ENCODE measurements around the gene PIK3R2.

Gene PIK3R2

GRCh38 chr19:18171605-18172327 lies 18.8 kb downstream of the PIK3R2 start:
- no peak for DNase-seq (ENCODE audit: low read depth in 2 of 2, low spot score in 1 of 2)

GRCh38 chr19:18172331-18173053 lies 19.5 kb downstream of the PIK3R2 start:
- DNase-seq (ENCODE audit: low read depth in 2 of 2, low spot score in 1 of 2), result no peak

- no peak for DNase-seq (ENCODE audit: low read depth in 2 of 2, low spot score in 1 of 2)
These were observed 20.1 kb downstream of the PIK3R2 start for GRCh38 chr19:18173054-18173571.

- DNase-seq (ENCODE audit: low read depth in 2 of 2, low spot score in 1 of 2), result peak in 1 of 2 donors; percentile 28
These were observed 20.8 kb downstream of the PIK3R2 start, which contains the start of gene IFI30 for GRCh38 chr19:18173572-18174288. Gene IFI30 (plus strand): TSS chr19:18173813. CDS start chr19:18173842, 29 bp downstream.

GRCh38 chr19:18174983-18175382 lies 22.0 kb downstream of the PIK3R2 start:
- no peak for DNase-seq (ENCODE audit: low read depth in 2 of 2, low spot score in 1 of 2)

- no peak for DNase-seq (ENCODE audit: low read depth in 2 of 2, low spot score in 1 of 2)
These were observed 23.7 kb downstream of the PIK3R2 start for GRCh38 chr19:18176367-18177310.

- DNase-seq (ENCODE audit: low read depth in 2 of 2, low spot score in 1 of 2), result no peak
These were observed 27.0 kb downstream of the PIK3R2 start for GRCh38 chr19:18179957-18180356.

GRCh38 chr19:18183529-18183928 lies 30.6 kb downstream of the PIK3R2 start:
- no peak for DNase-seq (ENCODE audit: low read depth in 2 of 2, low spot score in 1 of 2)

- DNase-seq (ENCODE audit: low read depth in 2 of 2, low spot score in 1 of 2), result no peak
These were observed 32.6 kb downstream of the PIK3R2 start for GRCh38 chr19:18185538-18185937.

- no peak for DNase-seq (ENCODE audit: low read depth in 2 of 2, low spot score in 1 of 2)
These were observed 37.3 kb downstream of the PIK3R2 start for GRCh38 chr19:18190278-18190677.

- DNase-seq (ENCODE audit: low read depth in 2 of 2, low spot score in 1 of 2), result no peak
These were observed 38.7 kb downstream of the PIK3R2 start for GRCh38 chr19:18191640-18192062.

- DNase-seq (ENCODE audit: low read depth in 2 of 2, low spot score in 1 of 2), result peak; percentile 93 to 97
These were observed 39.9 kb downstream of the PIK3R2 start, which contains the start of gene MPV17L2 for GRCh38 chr19:18192673-18193387. Gene MPV17L2 (plus strand): TSS chr19:18193218. CDS start chr19:18193282, 64 bp downstream.

GRCh38 chr19:18193388-18194180 lies 40.6 kb downstream of the PIK3R2 start:
- no peak for DNase-seq (ENCODE audit: low read depth in 2 of 2, low spot score in 1 of 2)

- DNase-seq (ENCODE audit: low read depth in 2 of 2, low spot score in 1 of 2), result no peak
These were observed 41.2 kb downstream of the PIK3R2 start for GRCh38 chr19:18194181-18194530.

GRCh38 chr19:18194554-18195238 lies 41.7 kb downstream of the PIK3R2 start:
- no peak for DNase-seq (ENCODE audit: low read depth in 2 of 2, low spot score in 1 of 2)

- no peak for DNase-seq (ENCODE audit: low read depth in 2 of 2, low spot score in 1 of 2)
These were observed 43.5 kb downstream of the PIK3R2 start for GRCh38 chr19:18196511-18196845.

GRCh38 chr19:18197306-18197705 lies 44.3 kb downstream of the PIK3R2 start:
- no peak for DNase-seq (ENCODE audit: low read depth in 2 of 2, low spot score in 1 of 2)

GRCh38 chr19:18197941-18198340 lies 45.0 kb downstream of the PIK3R2 start:
- DNase-seq (ENCODE audit: low read depth in 2 of 2, low spot score in 1 of 2), result no peak

- DNase-seq (ENCODE audit: low read depth in 2 of 2, low spot score in 1 of 2), result no peak
These were observed 45.4 kb downstream of the PIK3R2 start for GRCh38 chr19:18198374-18198773.
